ENCODE results near the gene NEXN. TPM values are rescaled to one million over a fixed set of nuclear protein-coding genes. Genes with fewer than 3 reads are reported as not detected.
"Not testable (repeated sequence)": the region's sequence is repeated elsewhere in the genome, so short reads cannot be mapped to it uniquely, and the experiment has no call there.

Gene NEXN
- total and polyA plus RNA-seq, 5 experiments from 2014 or later, result 0.26 to 1.7 (median 0.36) TPM

- H3K9me3 Mint-ChIP-seq, ATAC-seq, H3K36me3 Mint-ChIP-seq, DNase-seq, H3K27me3 Mint-ChIP-seq, H3K27ac Mint-ChIP-seq, POLR2A ChIA-PET, H3K4me1 Mint-ChIP-seq, H3K4me3 Mint-ChIP-seq: not testable (repeated sequence)
Measured at GRCh38 chr1:77918918-77919317, 30.5 kb downstream of the NEXN start.

GRCh38 chr1:77925518-77925917, 37.1 kb downstream of the NEXN start:
- Mint-ChIP-seq H3K36me3 (no peaks in the 10 kb centered on the region), H3K4me1 (peaks cover 0 to 5% (median 2%) of the 10 kb centered on the region in 4 donors), H3K9me3 (no peaks in the 10 kb centered on the region), H3K27me3 (no peaks in the 10 kb centered on the region), H3K27ac (no peak overlapping the region), H3K4me3 (no peak overlapping the region)
- ATAC-seq (no peak), DNase-seq (no peak)
- POLR2A ChIA-PET, result no interaction called here

GRCh38 chr1:77925956-77926355, 37.5 kb downstream of the NEXN start:
- POLR2A ChIA-PET, result no interaction called here
- ATAC-seq, result no peak
- Mint-ChIP-seq H3K4me1 (peaks cover 0 to 5% (median 2%) of the 10 kb centered on the region in 4 donors), H3K27ac (peak overlapping the region in 2 of 10 donors; percentile 56 to 67), H3K36me3 (no peaks in the 10 kb centered on the region), H3K27me3 (no peaks in the 10 kb centered on the region), H3K4me3 (peak overlapping the region in 4 of 10 donors; percentile 70 to 85 (median 80)), H3K9me3 (no peaks in the 10 kb centered on the region)
- no peak for DNase-seq

- Mint-ChIP-seq H3K27me3 (no peaks in the 10 kb centered on the region), H3K4me1 (peaks cover 0 to 5% (median 2%) of the 10 kb centered on the region in 4 donors), H3K9me3 (no peaks in the 10 kb centered on the region), H3K36me3 (no peaks in the 10 kb centered on the region), H3K4me3 (peak overlapping the region; percentile 63 to 90 (median 78)), H3K27ac (peak overlapping the region in 9 of 10 donors; percentile 4 to 80 (median 61))
- POLR2A ChIA-PET, result no interaction called here
- no peak for ATAC-seq
- peak in 1 of 10 donors; percentile 13 for DNase-seq
Measured at GRCh38 chr1:77926561-77927357, 38.3 kb downstream of the NEXN start.

GRCh38 chr1:77927414-77927813, 39.0 kb downstream of the NEXN start:
- H3K4me3 Mint-ChIP-seq, result peak overlapping the region in 4 of 10 donors; percentile 11 to 76 (median 43)
- POLR2A ChIA-PET, result no interaction called here
- no peak for ATAC-seq
- no peaks in the 10 kb centered on the region for H3K9me3 Mint-ChIP-seq
- H3K27me3 Mint-ChIP-seq, result no peaks in the 10 kb centered on the region
- no peaks in the 10 kb centered on the region for H3K36me3 Mint-ChIP-seq
- peaks cover 0 to 5% (median 2%) of the 10 kb centered on the region in 4 donors for H3K4me1 Mint-ChIP-seq
- peak overlapping the region in 1 of 10 donors; percentile 23 for H3K27ac Mint-ChIP-seq
- no peak for DNase-seq

GRCh38 chr1:77929806-77930205, 41.4 kb downstream of the NEXN start:
- ATAC-seq, result no peak
- DNase-seq, result no peak
- no peaks in the 10 kb centered on the region for H3K9me3 Mint-ChIP-seq
- peaks cover 0 to 5% (median 2%) of the 10 kb centered on the region in 4 donors for H3K4me1 Mint-ChIP-seq
- H3K4me3 Mint-ChIP-seq, result no peak overlapping the region
- no peaks in the 10 kb centered on the region for H3K36me3 Mint-ChIP-seq
- POLR2A ChIA-PET, result no interaction called here
- no peaks in the 10 kb centered on the region for H3K27me3 Mint-ChIP-seq
- H3K27ac Mint-ChIP-seq, result peak overlapping the region in 1 of 10 donors; percentile 53

- DNase-seq, result no peak
- H3K27ac Mint-ChIP-seq, result peak overlapping the region in 8 of 10 donors; percentile 7 to 75 (median 11)
Measured at GRCh38 chr1:77938651-77939050, 50.2 kb downstream of the NEXN start.

GRCh38 chr1:77940921-77941570, 52.6 kb downstream of the NEXN start:
- H3K36me3 Mint-ChIP-seq, result peaks cover 6 to 27% (median 8%) of the 10 kb centered on the region in 3 donors
- POLR2A ChIA-PET, result no interaction called here
- ATAC-seq, result no peak
- no peak overlapping the region for H3K4me3 Mint-ChIP-seq
- no peak for DNase-seq
- H3K4me1 Mint-ChIP-seq, result peaks cover 2 to 15% (median 7%) of the 10 kb centered on the region in 4 donors
- peaks cover 0 to 2% (median 0%) of the 10 kb centered on the region in 9 donors for H3K9me3 Mint-ChIP-seq
- H3K27ac Mint-ChIP-seq, result peak overlapping the region in 5 of 10 donors; percentile 4 to 72 (median 50)
- H3K27me3 Mint-ChIP-seq, result no peaks in the 10 kb centered on the region

More at GRCh38 chr1:77938651-77939050, 50.2 kb downstream of the NEXN start:
- Mint-ChIP-seq H3K36me3 (peaks cover 6 to 10% (median 6%) of the 10 kb centered on the region in 3 donors), H3K9me3 (peaks cover 0 to 2% (median 0%) of the 10 kb centered on the region in 9 donors), H3K4me1 (peaks cover 0 to 15% (median 4%) of the 10 kb centered on the region in 4 donors), H3K27me3 (no peaks in the 10 kb centered on the region), H3K4me3 (no peak overlapping the region)
- no peak for ATAC-seq
- POLR2A ChIA-PET, result no interaction called here

GRCh38 chr1:77942400-77943140, 54.1 kb downstream of the NEXN start:
- H3K9me3 Mint-ChIP-seq, result peaks cover 0 to 2% (median 0%) of the 10 kb centered on the region in 9 donors
- no peak for DNase-seq
- no peak overlapping the region for H3K4me3 Mint-ChIP-seq
- peaks cover 2 to 15% (median 8%) of the 10 kb centered on the region in 4 donors for H3K4me1 Mint-ChIP-seq
- H3K27me3 Mint-ChIP-seq, result no peaks in the 10 kb centered on the region
- H3K36me3 Mint-ChIP-seq, result peaks cover 6 to 39% (median 11%) of the 10 kb centered on the region in 3 donors
- H3K27ac Mint-ChIP-seq, result peak overlapping the region in 7 of 10 donors; percentile 1 to 72 (median 31)
- peak in 1 of 2 donors; percentile 21 for ATAC-seq
- POLR2A ChIA-PET, result interaction anchor here (2.0 kb wide), 1 partner anchor 34 kb away, joined by 6 read pairs; no protein-coding TSS in a partner anchor

- Mint-ChIP-seq H3K9me3 (no peaks in the 10 kb centered on the region), H3K36me3 (peaks cover 11 to 66% (median 11%) of the 10 kb centered on the region in 3 donors), H3K4me3 (peak overlapping the region in 1 of 10 donors; percentile 20), H3K4me1 (peaks cover 5 to 31% (median 22%) of the 10 kb centered on the region in 4 donors), H3K27me3 (no peaks in the 10 kb centered on the region), H3K27ac (peak overlapping the region in 6 of 10 donors; percentile 17 to 56 (median 42))
- ATAC-seq (no peak), DNase-seq (no peak)
- POLR2A ChIA-PET, result no interaction called here
Measured at GRCh38 chr1:77945345-77945744, 56.9 kb downstream of the NEXN start.

- POLR2A ChIA-PET, result no interaction called here
- Mint-ChIP-seq H3K9me3 (no peaks in the 10 kb centered on the region), H3K4me1 (peaks cover 8 to 44% (median 31%) of the 10 kb centered on the region in 4 donors), H3K27ac (peak overlapping the region in 8 of 10 donors; percentile 13 to 72 (median 40)), H3K27me3 (no peaks in the 10 kb centered on the region), H3K36me3 (peaks cover 5 to 90% (median 16%) of the 10 kb centered on the region in 3 donors), H3K4me3 (no peak overlapping the region)
- ATAC-seq (peak in 1 of 2 donors; percentile 26), DNase-seq (no peak)
Measured at GRCh38 chr1:77948841-77949424, 60.5 kb downstream of the NEXN start.

GRCh38 chr1:77950873-77951272, 62.4 kb downstream of the NEXN start:
- no peak overlapping the region for H3K4me3 Mint-ChIP-seq
- POLR2A ChIA-PET, result no interaction called here
- DNase-seq (no peak), ATAC-seq (no peak)
- no peaks in the 10 kb centered on the region for H3K9me3 Mint-ChIP-seq
- H3K4me1 Mint-ChIP-seq, result peaks cover 5 to 46% (median 31%) of the 10 kb centered on the region in 4 donors
- no peaks in the 10 kb centered on the region for H3K27me3 Mint-ChIP-seq
- peaks cover 5 to 91% (median 23%) of the 10 kb centered on the region in 3 donors for H3K36me3 Mint-ChIP-seq
- peak overlapping the region in 7 of 10 donors; percentile 14 to 72 (median 61) for H3K27ac Mint-ChIP-seq
